HFF-Myc (cell line): ENCODE data around the gene RNF130.

Source experiments
- DNase-seq: peaks from one replicate; pipeline ENCODE4 v3.0.0-alpha.2; 2011; ENCODE audit warnings: low read depth; ENCODE audit errors: extremely low read depth
- H3K4me3 ChIP-seq: replicated peaks from 2 replicates; pipeline ENCODE4 v1.5.1; 2011; ENCODE audit warnings: low read depth, mild to moderate bottlenecking, control low read depth, low read length
- TF ChIP-seq, protein P1 (sequence below): IDR thresholded peaks from 2 replicates; pipeline ENCODE4 v1.5.1; 2012; ENCODE audit warnings: mild to moderate bottlenecking, low read depth, low read length, control low read depth; ENCODE audit errors: missing control alignments

Gene RNF130

DNA sequence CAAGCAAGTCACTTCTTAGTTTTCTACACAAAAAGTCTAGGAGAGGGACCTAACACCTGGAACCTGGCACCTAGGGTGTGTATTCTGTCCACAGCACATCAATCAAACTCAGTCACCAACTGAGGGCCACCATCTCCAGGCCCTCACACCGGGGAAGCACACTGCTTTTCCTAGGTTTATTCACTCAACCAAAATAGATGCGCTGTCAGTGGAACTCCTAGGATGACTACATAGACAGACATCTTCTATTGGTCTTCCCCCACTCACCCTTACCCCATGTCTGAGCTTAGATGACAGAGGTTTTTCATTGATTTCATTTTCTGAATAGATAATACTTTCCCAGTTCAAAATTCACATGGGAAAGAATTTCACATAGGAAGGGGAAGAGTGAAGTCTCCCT is 59.2 kb downstream of the RNF130 start:
- H3K4me3 ChIP-seq, result no peak overlapping the region
- no peak for DNase-seq
- TF ChIP-seq, protein P1, sequence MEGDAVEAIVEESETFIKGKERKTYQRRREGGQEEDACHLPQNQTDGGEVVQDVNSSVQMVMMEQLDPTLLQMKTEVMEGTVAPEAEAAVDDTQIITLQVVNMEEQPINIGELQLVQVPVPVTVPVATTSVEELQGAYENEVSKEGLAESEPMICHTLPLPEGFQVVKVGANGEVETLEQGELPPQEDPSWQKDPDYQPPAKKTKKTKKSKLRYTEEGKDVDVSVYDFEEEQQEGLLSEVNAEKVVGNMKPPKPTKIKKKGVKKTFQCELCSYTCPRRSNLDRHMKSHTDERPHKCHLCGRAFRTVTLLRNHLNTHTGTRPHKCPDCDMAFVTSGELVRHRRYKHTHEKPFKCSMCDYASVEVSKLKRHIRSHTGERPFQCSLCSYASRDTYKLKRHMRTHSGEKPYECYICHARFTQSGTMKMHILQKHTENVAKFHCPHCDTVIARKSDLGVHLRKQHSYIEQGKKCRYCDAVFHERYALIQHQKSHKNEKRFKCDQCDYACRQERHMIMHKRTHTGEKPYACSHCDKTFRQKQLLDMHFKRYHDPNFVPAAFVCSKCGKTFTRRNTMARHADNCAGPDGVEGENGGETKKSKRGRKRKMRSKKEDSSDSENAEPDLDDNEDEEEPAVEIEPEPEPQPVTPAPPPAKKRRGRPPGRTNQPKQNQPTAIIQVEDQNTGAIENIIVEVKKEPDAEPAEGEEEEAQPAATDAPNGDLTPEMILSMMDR, result no peak

DNA sequence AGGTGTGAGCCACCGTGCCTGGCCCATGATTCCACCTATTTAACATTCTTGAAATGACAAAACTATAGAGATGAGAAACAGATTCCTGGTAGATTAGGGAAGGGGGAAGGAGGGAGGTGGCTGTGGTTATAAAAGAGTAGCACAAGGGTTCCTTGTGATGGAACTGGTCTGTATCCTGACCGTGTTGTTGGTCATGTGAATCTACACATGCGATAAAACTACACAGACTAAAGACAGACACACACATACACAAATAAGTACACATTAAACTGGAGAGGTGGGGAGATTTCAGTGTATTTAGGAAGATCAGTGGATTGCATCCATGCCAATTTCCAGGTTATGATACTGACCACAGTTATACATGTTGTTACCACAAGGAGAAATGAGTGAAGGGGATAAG is 60.9 kb downstream of the RNF130 start:
- DNase-seq, result no peak
- TF ChIP-seq, protein P1, result no peak
- no peak overlapping the region for H3K4me3 ChIP-seq

DNA sequence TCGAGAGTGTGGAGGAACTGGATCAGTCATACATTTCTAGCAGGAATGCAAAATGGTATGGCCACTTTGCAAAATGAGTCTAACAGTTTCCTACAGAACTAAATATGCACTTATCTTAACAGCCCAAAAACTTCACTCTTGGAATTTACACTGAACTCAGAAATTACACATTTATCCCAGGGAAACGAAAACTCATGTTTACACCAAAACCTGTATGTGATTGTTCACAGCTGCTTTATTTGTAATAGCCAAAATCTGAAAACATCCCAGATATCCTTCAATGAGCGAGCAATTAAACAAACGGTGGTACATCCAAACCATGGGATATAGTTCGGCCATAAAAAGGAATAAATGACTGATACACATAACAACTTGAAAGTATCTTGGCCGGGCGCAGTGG is 62.0 kb downstream of the RNF130 start:
- no peak for DNase-seq
- TF ChIP-seq, protein P1, result no peak
- H3K4me3 ChIP-seq, result no peak overlapping the region

DNA sequence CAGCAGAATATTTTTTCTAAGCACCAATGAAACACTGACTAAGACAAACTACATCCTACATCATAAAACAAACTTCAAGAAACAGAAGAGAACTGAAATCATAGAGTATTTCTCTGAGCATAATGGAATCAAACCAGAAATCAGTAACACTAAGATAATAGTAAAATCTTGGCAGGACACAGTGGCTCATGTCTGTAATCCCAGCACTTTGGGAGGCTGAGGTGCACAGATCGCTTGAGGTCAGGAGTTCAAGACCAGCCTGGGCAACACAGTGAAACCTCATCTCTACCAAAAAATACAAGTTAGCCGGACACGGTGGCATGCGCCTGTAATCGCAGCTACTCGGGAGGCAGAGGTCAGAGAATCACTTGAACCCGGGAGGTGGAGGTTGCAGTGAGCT is 63.1 kb downstream of the RNF130 start:
- TF ChIP-seq, protein P1, result no peak
- H3K4me3 ChIP-seq, result no peak overlapping the region
- DNase-seq, result no peak

- H3K4me3 ChIP-seq, result no peak overlapping the region
- TF ChIP-seq, protein P1, result no peak
- DNase-seq, result no peak
These were observed 64.0 kb downstream of the RNF130 start for GRCh38 chr5:180007582-180007981.

DNA sequence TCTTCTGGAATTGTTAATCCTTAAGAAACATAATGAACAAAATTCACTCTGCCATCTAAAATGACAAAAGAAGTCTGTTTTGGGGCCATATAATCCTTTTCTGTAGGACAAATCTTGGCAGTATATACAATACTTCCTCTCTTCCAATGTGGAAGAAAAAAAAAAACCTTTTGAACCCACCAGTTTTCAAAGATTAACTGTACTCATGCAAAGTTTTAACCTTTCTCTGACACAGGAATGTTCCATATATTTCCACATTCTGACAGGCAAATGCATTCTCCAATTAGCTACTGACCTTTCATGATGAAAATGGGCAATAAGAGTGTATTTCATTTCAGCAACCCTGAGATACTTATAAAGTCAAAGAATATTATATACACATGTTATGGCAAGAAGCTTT is 65.4 kb downstream of the RNF130 start:
- DNase-seq, result no peak
- TF ChIP-seq, protein P1, result no peak
- no peak overlapping the region for H3K4me3 ChIP-seq

- TF ChIP-seq, protein P1, result no peak
These were observed 68.4 kb downstream of the RNF130 start for GRCh38 chr5:180003127-180003526.

More at GRCh38 chr5:180003127-180003526, 68.4 kb downstream of the RNF130 start:
- no peak overlapping the region for H3K4me3 ChIP-seq
- DNase-seq, result no peak
